ENCODE data around the gene PSTPIP2. TPM values are rescaled to one million over a fixed set of nuclear protein-coding genes. Genes with fewer than 3 reads are reported as not detected.

PSTPIP2 gene
- polyA plus RNA-seq, 2 of the 4 experiments (the other 2 are of a cell fraction): 0.10 to 0.19 TPM

DNA sequence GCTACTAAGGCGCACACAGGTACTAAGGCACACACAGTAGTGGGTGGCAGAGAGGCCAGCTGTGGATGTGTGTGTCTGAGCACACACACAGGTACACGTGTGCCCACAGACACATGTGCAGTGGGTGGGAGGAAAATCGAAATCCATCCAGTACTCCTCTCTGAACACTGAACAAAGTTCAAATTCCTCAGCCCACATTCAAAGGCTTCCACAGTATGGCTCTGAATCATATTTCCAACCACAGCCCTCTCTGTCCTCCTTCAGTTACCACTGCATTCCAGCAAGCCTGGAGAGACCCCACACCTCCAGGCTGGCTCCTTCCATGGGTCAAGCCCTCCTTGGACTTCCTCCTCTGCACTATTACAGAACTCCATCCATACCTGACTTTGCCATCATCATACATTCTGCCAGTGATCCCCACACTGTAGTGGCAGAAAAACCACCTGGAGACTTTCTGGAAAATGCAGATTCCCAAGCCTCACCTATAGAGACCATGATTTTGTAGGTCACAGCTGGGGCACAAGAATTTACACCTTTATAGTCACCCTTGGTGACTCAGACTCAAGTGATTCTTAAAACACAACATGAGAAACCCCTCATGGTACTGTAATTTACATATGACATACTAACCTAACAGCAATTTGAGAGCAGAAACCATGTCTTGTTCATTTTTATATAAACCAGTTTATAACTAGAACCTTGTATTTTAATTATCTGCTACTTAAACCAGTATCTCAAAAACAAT is 136.3 kb downstream of the PSTPIP2 start:
- WGBS (ENCODE audit: missing lambda C conversion rate): 56% methylated on average over 3 of the region's 3 CpGs
- FAIRE-seq: no peak
- TF ChIP-seq ZSCAN20 (CRISPR knock-in tag; IDR thresholded peaks at IDR 0.05): no peak
- TF ChIP-seq RAD21 (conservative IDR thresholded peaks at IDR 0.05 in 1 of 2, IDR thresholded peaks at IDR 0.05 in 1 of 2): no peak
- TF ChIP-seq KDM5A (IDR thresholded peaks at IDR 0.05): no peak
- TF ChIP-seq RFX5 (IDR thresholded peaks at IDR 0.05): no peak
- no peak for TF ChIP-seq GATA3 (IDR thresholded peaks at IDR 0.05; ENCODE audit: borderline replicate concordance)
- TF ChIP-seq EHMT2 (IDR thresholded peaks at IDR 0.05; ENCODE audit: low read depth): no peak
- TF ChIP-seq FOSB (CRISPR knock-in tag; IDR thresholded peaks at IDR 0.05): no peak
- TF ChIP-seq TFCP2L1 (CRISPR knock-in tag; IDR thresholded peaks at IDR 0.05): no peak
- no peak for TF ChIP-seq ZC3H11A (IDR thresholded peaks at IDR 0.05)
- TF ChIP-seq SMC3 (IDR thresholded peaks at IDR 0.05): no peak
- no peak for TF ChIP-seq FOSL2 (IDR thresholded peaks at IDR 0.05)
- TF ChIP-seq FOSL2 (CRISPR knock-in tag; IDR thresholded peaks at IDR 0.05): no peak
- no peak for TF ChIP-seq NR3C1 (IDR thresholded peaks at IDR 0.05)
- TF ChIP-seq HDAC2 (IDR thresholded peaks at IDR 0.05): no peak
- no peak for TF ChIP-seq HOXB5 (CRISPR knock-in tag; IDR thresholded peaks at IDR 0.05)
- ChIA-PET POLR2A (no interaction called here), CTCF (interaction anchor here (1.3 kb wide), 1 partner anchor 244 kb away, joined by 3 read pairs; no protein-coding TSS in a partner anchor)
- H3K4me2 ChIP-seq: no peak overlapping the region
- H3K4me3 ChIP-seq: no peak overlapping the region
- no peaks in the 10 kb centered on the region for H3K4me1 ChIP-seq
- no peak for ATAC-seq
- DNase-seq (ENCODE audit: low read depth in 1 of 2, low spot score in 1 of 2): no peak
- H3K9me3 ChIP-seq: no peaks in the 10 kb centered on the region
- H3K27ac ChIP-seq: no peak overlapping the region

Small RNAs within 50 kb of the gene (small RNA-seq; reads per million reads assigned to genes)
- gene RN7SKP26 (0 reads per million in 6 experiments), gene RNU6-1278P (0 reads per million in 6 experiments), gene RNY4P37 (0 reads per million in 6 experiments)

Other genes with a start within 250 kb of the PSTPIP2 start
- not detected in 2 replicates for gene SIGLEC15, start 246.6 kb downstream of the PSTPIP2 start, polyA plus RNA-seq (2011; rRNA removed)
- gene SIGLEC15, start 246.6 kb downstream of the PSTPIP2 start, polyA plus RNA-seq (2017; fragmentation: RNase III; extraction: RNeasy Plus Mini Kit Qiagen cat#74134 plus additional on column Dnase treatment): not detected in 3 replicates
- gene EPG5, start 104.9 kb downstream of the PSTPIP2 start, polyA plus RNA-seq (2011; rRNA removed): 10.7 and 12.7 TPM in 2 replicates
- 3.6 to 3.8 TPM (median 3.7 TPM) in 3 replicates for gene EPG5, start 104.9 kb downstream of the PSTPIP2 start, polyA plus RNA-seq (2017; fragmentation: RNase III; extraction: RNeasy Plus Mini Kit Qiagen cat#74134 plus additional on column Dnase treatment)
- 492 and 543 TPM in 2 replicates for gene ATP5F1A, start 26.0 kb upstream of the PSTPIP2 start, polyA plus RNA-seq (2011; rRNA removed)
- gene ATP5F1A, start 26.0 kb upstream of the PSTPIP2 start, polyA plus RNA-seq (2017; fragmentation: RNase III; extraction: RNeasy Plus Mini Kit Qiagen cat#74134 plus additional on column Dnase treatment): 411 to 422 TPM (median 413 TPM) in 3 replicates
- gene HAUS1, start 32.1 kb upstream of the PSTPIP2 start, polyA plus RNA-seq (2011; rRNA removed): 52.6 and 58.6 TPM in 2 replicates
- gene HAUS1, start 32.1 kb upstream of the PSTPIP2 start, polyA plus RNA-seq (2017; fragmentation: RNase III; extraction: RNeasy Plus Mini Kit Qiagen cat#74134 plus additional on column Dnase treatment): 55.5 to 59.7 TPM (median 55.8 TPM) in 3 replicates